Loucy (cell line): ENCODE data around the gene LPAR3.

Source experiments
- H2AFZ ChIP-seq: fragments of 200-600 bp; sonication (generic); 2 replicates; pipeline ENCODE4 v1.6.0; 2016; ENCODE audit warnings: antibody characterized with exemption, mild to moderate bottlenecking, low read length, moderate library complexity
- H3F3A ChIP-seq: fragments of 200-600 bp; 2 replicates; pipeline ENCODE4 v1.6.0; 2016; ENCODE audit warnings: antibody characterized with exemption, low read depth, mild to moderate bottlenecking
- H3K27me3 ChIP-seq: fragments of 200-600 bp; sonication (generic); 2 replicates; pipeline ENCODE4 v1.6.1; 2014; ENCODE audit warnings: low read length, mild to moderate bottlenecking; ENCODE audit not compliant: insufficient read depth, poor library complexity, severe bottlenecking
- H3K36me3 ChIP-seq: fragments of 200-600 bp; sonication (generic); 2 replicates; pipeline ENCODE4 v1.6.1; 2016; ENCODE audit warnings: low read length; ENCODE audit not compliant: insufficient read depth
- H3K4me1 ChIP-seq: fragments of 200-600 bp; sonication (generic); 2 replicates; pipeline ENCODE4 v1.5.1; 2014; ENCODE audit warnings: low read length, mild to moderate bottlenecking; ENCODE audit not compliant: insufficient read depth, poor library complexity, severe bottlenecking
- H3K4me2 ChIP-seq: fragments of 200-600 bp; sonication (generic); 2 replicates; pipeline ENCODE4 v1.6.0; 2014; ENCODE audit warnings: antibody characterized with exemption, low read length, low read depth, mild to moderate bottlenecking; ENCODE audit not compliant: poor library complexity, severe bottlenecking
- H3K4me3 ChIP-seq: fragments of 200-600 bp; sonication (generic); 2 replicates; pipeline ENCODE4 v1.5.1; 2014; ENCODE audit warnings: low read length, mild to moderate bottlenecking, mixed read lengths; ENCODE audit not compliant: poor library complexity, severe bottlenecking
- H3K79me2 ChIP-seq: fragments of 200-600 bp; sonication (generic); 2 replicates; pipeline ENCODE4 v1.6.1; 2014; ENCODE audit warnings: low read length; ENCODE audit not compliant: insufficient read depth
- H3K9ac ChIP-seq: fragments of 200-600 bp; sonication (generic); 2 replicates; pipeline ENCODE4 v1.6.0; 2014; ENCODE audit warnings: mild to moderate bottlenecking, low read depth, low read length, moderate library complexity; ENCODE audit not compliant: poor library complexity, severe bottlenecking
- H3K9me2 ChIP-seq: fragments of 200-600 bp; sonication (generic); replicated peaks from 2 replicates; pipeline ENCODE4 v1.6.1; 2016; ENCODE audit warnings: low read depth, low read length, mixed read lengths
- H3K9me3 ChIP-seq: fragments of 200-600 bp; sonication (generic); 2 replicates; pipeline ENCODE4 v1.6.1; 2014; ENCODE audit warnings: mild to moderate bottlenecking, antibody characterized with exemption, low read length, low read depth; ENCODE audit not compliant: insufficient read depth
- H4K20me1 ChIP-seq: fragments of 200-600 bp; sonication (generic); 2 replicates; pipeline ENCODE4 v1.6.0; 2014; ENCODE audit warnings: antibody characterized with exemption, low read length, mild to moderate bottlenecking; ENCODE audit not compliant: insufficient read depth, poor library complexity, severe bottlenecking
- CTCF ChIP-seq: fragments of 200-600 bp; sonication (generic); conservative IDR thresholded peaks from 2 replicates; pipeline ENCODE4 v1.5.1; 2014; ENCODE audit warnings: mild to moderate bottlenecking, antibody characterized with exemption, low read length
- EZH2phosphoT487 ChIP-seq: fragments of 200-600 bp; IDR thresholded peaks from 2 replicates; pipeline ENCODE4 v1.6.1; 2018; ENCODE audit warnings: antibody characterized with exemption, mild to moderate bottlenecking, moderate library complexity, borderline replicate concordance

LPAR3 gene

DNA sequence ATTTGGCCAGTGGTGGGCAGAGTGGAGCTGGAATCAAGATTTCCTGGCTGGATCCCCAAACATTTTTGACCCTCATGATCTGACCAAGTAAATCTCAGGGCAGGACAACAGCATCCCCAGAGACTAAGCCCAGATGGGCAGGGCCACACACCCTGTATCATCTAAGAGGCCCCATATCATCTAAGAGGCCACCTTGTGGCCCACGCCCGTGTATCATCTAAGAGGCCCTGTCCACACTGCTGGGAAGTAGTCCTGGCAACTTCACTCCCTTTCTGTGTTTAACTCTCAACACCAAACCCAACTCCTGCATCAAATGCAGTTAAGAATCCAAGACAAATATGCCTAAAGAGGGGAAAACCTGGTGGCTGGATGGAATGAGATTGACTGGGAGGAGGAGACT, 121.1 kb downstream of the LPAR3 start:
- no peak for TF ChIP-seq EZH2phosphoT487
- no peak for TF ChIP-seq CTCF
- Histone ChIP-seq H3K36me3 (no peaks in the 10 kb centered on the region), H3K27me3 (no peaks in the 10 kb centered on the region)

GRCh38 chr1:84770481-84770880, 122.5 kb downstream of the LPAR3 start:
- no peak overlapping the region for H3K9ac ChIP-seq
- H2AFZ ChIP-seq: no peak overlapping the region
- H3K27me3 ChIP-seq: no peaks in the 10 kb centered on the region
- H3K4me2 ChIP-seq: no peak overlapping the region
- H3K4me3 ChIP-seq: no peak overlapping the region
- H3K9me3 ChIP-seq: no peaks in the 10 kb centered on the region
- no peaks in the 10 kb centered on the region for H3K36me3 ChIP-seq
- no peaks in the 10 kb centered on the region for H4K20me1 ChIP-seq
- no peak for TF ChIP-seq CTCF
- TF ChIP-seq EZH2phosphoT487: no peak
- no peaks in the 10 kb centered on the region for H3K4me1 ChIP-seq
- no peaks in the 10 kb centered on the region for H3K79me2 ChIP-seq
- no peaks in the 10 kb centered on the region for H3K9me2 ChIP-seq
- H3F3A ChIP-seq: no peaks in the 10 kb centered on the region

More for the DNA sequence above, 121.1 kb downstream of the LPAR3 start:
- H4K20me1 ChIP-seq: no peaks in the 10 kb centered on the region
- no peaks in the 10 kb centered on the region for H3K9me3 ChIP-seq
- no peak overlapping the region for H3K9ac ChIP-seq
- H2AFZ ChIP-seq: no peak overlapping the region
- H3F3A ChIP-seq: no peaks in the 10 kb centered on the region
- H3K4me1 ChIP-seq: no peaks in the 10 kb centered on the region
- no peak overlapping the region for H3K4me2 ChIP-seq
- H3K79me2 ChIP-seq: no peaks in the 10 kb centered on the region
- no peak overlapping the region for H3K4me3 ChIP-seq
- no peaks in the 10 kb centered on the region for H3K9me2 ChIP-seq

- Histone ChIP-seq H3F3A (no peaks in the 10 kb centered on the region), H3K9me2 (no peaks in the 10 kb centered on the region), H3K4me2 (no peak overlapping the region), H3K4me1 (no peaks in the 10 kb centered on the region), H2AFZ (no peak overlapping the region), H3K27me3 (no peaks in the 10 kb centered on the region), H3K9ac (no peak overlapping the region), H3K36me3 (no peaks in the 10 kb centered on the region), H4K20me1 (no peaks in the 10 kb centered on the region), H3K9me3 (no peaks in the 10 kb centered on the region), H3K4me3 (no peak overlapping the region), H3K79me2 (no peaks in the 10 kb centered on the region)
- TF ChIP-seq EZH2phosphoT487 (no peak), CTCF (no peak)
These were observed 123.4 kb downstream of the LPAR3 start for GRCh38 chr1:84769636-84770035.
